PC-3 (cell line): Measurements from ENCODE around the gene PCDHA13. TPM values are rescaled to one million over a fixed set of nuclear protein-coding genes. Genes with fewer than 3 reads are reported as not detected.
"Not testable (repeated sequence)": the region's sequence is repeated elsewhere in the genome, so short reads cannot be mapped to it uniquely, and the experiment has no call there.

Source experiments
- ATAC-seq: fragments of 200-7000 bp; cut with Tn5 transposase; 2 replicates; pipeline ENCODE4 v1.9.1; 2020; ENCODE audit warnings: mild to moderate bottlenecking, moderate library complexity
- BruUV-seq: library from RNA; stranded (reverse); fragments of 400-500 nt; replicated peaks from 2 replicates; lab custom pipeline; 2021; lab: Mats Ljungman, UMichigan
- CTCF ChIA-PET: fragments of 300-600 bp; sonication (Branson Sonifier 250); formaldehyde crosslinking; loops from one replicate; lab custom pipeline; 2022; ENCODE audit warnings: antibody characterized with exemption; lab: Charles Lee
- POLR2A ChIA-PET: fragments of 300-600 bp; sonication (Branson Sonifier 250); formaldehyde crosslinking; loops from one replicate; lab custom pipeline; 2022; ENCODE audit warnings: antibody characterized with exemption; ENCODE audit not compliant: unreplicated experiment; lab: Charles Lee
- DNase-seq: peaks from one replicate; pipeline ENCODE4 v3.0.0-alpha.2; 2015
- H2AFZ ChIP-seq: fragments of 300-600 bp; sonication (generic); 2 replicates; pipeline ENCODE4 v1.6.0; 2016; ENCODE audit warnings: antibody characterized with exemption, low read length
- H3F3A ChIP-seq: fragments of 300-600 bp; sonication (generic); one replicate; pipeline ENCODE4 v1.6.0; 2017; ENCODE audit warnings: antibody characterized with exemption, low read length, control low read depth, mild to moderate bottlenecking; ENCODE audit not compliant: unreplicated experiment
- H3K27ac ChIP-seq: fragments of 300-600 bp; sonication (generic); 2 replicates; pipeline ENCODE4 v1.5.1; 2016; ENCODE audit warnings: mild to moderate bottlenecking, low read length
- H3K27me3 ChIP-seq: fragments of 300-600 bp; sonication (generic); 2 replicates; pipeline ENCODE4 v1.6.1; 2016; ENCODE audit warnings: low read length, mixed read lengths
- H3K36me3 ChIP-seq: fragments of 300-600 bp; sonication (generic); 2 replicates; pipeline ENCODE4 v1.6.1; 2016; ENCODE audit warnings: low read depth, mixed run types, low read length, mixed read lengths
- H3K4me1 ChIP-seq: fragments of 300-600 bp; sonication (generic); 2 replicates; pipeline ENCODE4 v1.5.1; 2016; ENCODE audit warnings: low read length; ENCODE audit not compliant: insufficient read depth
- H3K4me2 ChIP-seq: fragments of 300-600 bp; sonication (generic); 2 replicates; pipeline ENCODE4 v1.6.0; 2016; ENCODE audit warnings: low read length
- H3K4me3 ChIP-seq: fragments of 300-600 bp; sonication (generic); 2 replicates; pipeline ENCODE4 v1.5.1; 2016; ENCODE audit warnings: mild to moderate bottlenecking, low read length, mixed read lengths
- H3K79me2 ChIP-seq: fragments of 300-600 bp; sonication (generic); 2 replicates; pipeline ENCODE4 v1.6.1; 2017; ENCODE audit warnings: low read length, mixed read lengths
- H3K9ac ChIP-seq: fragments of 300-600 bp; sonication (generic); 2 replicates; pipeline ENCODE4 v1.6.0; 2016; ENCODE audit warnings: mild to moderate bottlenecking, low read length
- H3K9me2 ChIP-seq: fragments of 300-600 bp; sonication (generic); replicated peaks from 2 replicates; pipeline ENCODE4 v1.6.1; 2016; ENCODE audit warnings: mixed run types, low read length, mixed read lengths
- H3K9me3 ChIP-seq: fragments of 300-600 bp; sonication (generic); 2 replicates; pipeline ENCODE4 v1.6.1; 2016; ENCODE audit warnings: low read length, mixed read lengths
- H4K20me1 ChIP-seq: fragments of 300-600 bp; sonication (generic); 2 replicates; pipeline ENCODE4 v1.6.1; 2016; ENCODE audit warnings: low read length, mixed read lengths
- EZH2 ChIP-seq: fragments of 300-600 bp; sonication (generic); IDR thresholded peaks from one replicate; pipeline ENCODE4 v1.6.1; 2017; ENCODE audit warnings: antibody characterized with exemption, mild to moderate bottlenecking, low read length; ENCODE audit not compliant: unreplicated experiment
- EZH2phosphoT487 ChIP-seq: fragments of 300-600 bp; sonication (generic); IDR thresholded peaks from 2 replicates; pipeline ENCODE4 v1.6.1; 2018; ENCODE audit warnings: mild to moderate bottlenecking, antibody characterized with exemption, low read length, borderline replicate concordance
- intact Hi-C: fragments of 100-400 bp; cut with micrococcal nuclease; formaldehyde crosslinking; loops from 2 replicates; pipeline ENCODE4 v1.9.0; 2023
- total RNA-seq: library from RNA; depleted of rRNA; stranded (reverse); fragments of >200 nt; gene quantifications from 2 replicates; pipeline ENCODE4 v1.2.3, GENCODE V29; 2014
- TF ChIP-seq, protein P1 (sequence below): fragments of 300-600 bp; sonication (generic); conservative IDR thresholded peaks from 2 replicates; pipeline ENCODE4 v1.5.1; 2017; ENCODE audit warnings: antibody characterized with exemption, low read depth, mild to moderate bottlenecking, low read length

The PCDHA13 gene
- total RNA-seq, 1 experiment from 2014 or later = 3.2 TPM

DNA sequence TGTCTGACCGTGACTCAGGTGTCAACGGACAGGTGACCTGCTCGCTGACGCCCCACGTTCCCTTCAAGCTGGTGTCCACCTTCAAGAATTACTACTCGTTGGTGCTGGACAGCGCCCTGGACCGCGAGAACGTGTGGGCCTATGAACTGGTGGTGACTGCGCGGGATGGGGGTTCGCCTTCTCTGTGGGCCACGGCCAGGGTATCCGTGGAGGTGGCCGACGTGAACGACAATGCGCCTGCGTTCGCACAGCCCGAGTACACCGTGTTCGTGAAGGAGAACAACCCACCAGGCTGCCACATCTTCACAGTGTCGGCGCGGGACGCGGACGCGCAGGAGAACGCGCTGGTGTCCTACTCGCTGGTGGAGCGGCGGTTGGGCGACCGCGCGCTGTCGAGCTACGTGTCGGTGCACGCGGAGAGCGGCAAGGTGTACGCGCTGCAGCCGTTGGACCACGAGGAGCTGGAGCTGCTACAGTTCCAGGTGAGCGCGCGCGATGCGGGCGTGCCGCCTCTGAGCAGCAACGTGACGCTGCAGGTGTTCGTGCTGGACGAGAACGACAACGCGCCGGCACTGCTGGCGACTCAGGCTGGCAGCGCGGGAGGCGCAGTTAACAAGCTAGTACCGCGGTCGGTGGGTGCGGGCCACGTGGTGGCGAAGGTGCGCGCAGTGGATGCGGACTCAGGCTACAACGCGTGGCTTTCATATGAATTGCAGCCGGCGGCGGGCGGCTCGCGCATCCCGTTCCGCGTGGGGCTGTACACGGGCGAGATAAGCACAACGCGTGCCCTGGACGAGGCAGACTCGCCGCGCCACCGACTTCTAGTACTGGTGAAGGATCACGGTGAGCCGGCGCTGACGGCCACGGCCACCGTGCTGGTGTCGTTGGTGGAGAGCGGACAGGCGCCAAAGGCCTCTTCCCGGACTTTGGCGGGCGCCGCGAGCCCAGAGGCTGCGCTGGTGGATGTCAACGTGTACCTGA is 11.4 kb upstream of the PCDHA13 start:
- H3K4me2 ChIP-seq = no peak overlapping the region
- no peak for DNase-seq
- CTCF ChIA-PET = no interaction called here
- TF ChIP-seq EZH2 (no peak), EZH2phosphoT487 (no peak)
- TF ChIP-seq, protein P1, sequence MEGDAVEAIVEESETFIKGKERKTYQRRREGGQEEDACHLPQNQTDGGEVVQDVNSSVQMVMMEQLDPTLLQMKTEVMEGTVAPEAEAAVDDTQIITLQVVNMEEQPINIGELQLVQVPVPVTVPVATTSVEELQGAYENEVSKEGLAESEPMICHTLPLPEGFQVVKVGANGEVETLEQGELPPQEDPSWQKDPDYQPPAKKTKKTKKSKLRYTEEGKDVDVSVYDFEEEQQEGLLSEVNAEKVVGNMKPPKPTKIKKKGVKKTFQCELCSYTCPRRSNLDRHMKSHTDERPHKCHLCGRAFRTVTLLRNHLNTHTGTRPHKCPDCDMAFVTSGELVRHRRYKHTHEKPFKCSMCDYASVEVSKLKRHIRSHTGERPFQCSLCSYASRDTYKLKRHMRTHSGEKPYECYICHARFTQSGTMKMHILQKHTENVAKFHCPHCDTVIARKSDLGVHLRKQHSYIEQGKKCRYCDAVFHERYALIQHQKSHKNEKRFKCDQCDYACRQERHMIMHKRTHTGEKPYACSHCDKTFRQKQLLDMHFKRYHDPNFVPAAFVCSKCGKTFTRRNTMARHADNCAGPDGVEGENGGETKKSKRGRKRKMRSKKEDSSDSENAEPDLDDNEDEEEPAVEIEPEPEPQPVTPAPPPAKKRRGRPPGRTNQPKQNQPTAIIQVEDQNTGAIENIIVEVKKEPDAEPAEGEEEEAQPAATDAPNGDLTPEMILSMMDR = no peak
- intact Hi-C loops = no loop called here
- H3K36me3 ChIP-seq = no peaks in the 10 kb centered on the region; the same call in 1 of the 2 replicates
- H2AFZ ChIP-seq = no peak overlapping the region
- no peaks in the 10 kb centered on the region for H4K20me1 ChIP-seq
- peaks cover 14% of the 10 kb centered on the region for H3K4me1 ChIP-seq
- no peak overlapping the region for H3K9ac ChIP-seq
- H3F3A ChIP-seq = no peaks in the 10 kb centered on the region
- H3K27ac ChIP-seq = no peak overlapping the region
- no peak overlapping the region for H3K4me3 ChIP-seq
- no peaks in the 10 kb centered on the region for H3K27me3 ChIP-seq
- no peaks in the 10 kb centered on the region for H3K9me3 ChIP-seq
- no peak for ATAC-seq
- no TSS peak for BruUV-seq
- H3K79me2 ChIP-seq = 0 out of 2 replicates have a peak, but pooled peaks cover 9% of the 10 kb centered on the region
- H3K9me2 ChIP-seq = no peaks in the 10 kb centered on the region
- POLR2A ChIA-PET = no interaction called here

DNA sequence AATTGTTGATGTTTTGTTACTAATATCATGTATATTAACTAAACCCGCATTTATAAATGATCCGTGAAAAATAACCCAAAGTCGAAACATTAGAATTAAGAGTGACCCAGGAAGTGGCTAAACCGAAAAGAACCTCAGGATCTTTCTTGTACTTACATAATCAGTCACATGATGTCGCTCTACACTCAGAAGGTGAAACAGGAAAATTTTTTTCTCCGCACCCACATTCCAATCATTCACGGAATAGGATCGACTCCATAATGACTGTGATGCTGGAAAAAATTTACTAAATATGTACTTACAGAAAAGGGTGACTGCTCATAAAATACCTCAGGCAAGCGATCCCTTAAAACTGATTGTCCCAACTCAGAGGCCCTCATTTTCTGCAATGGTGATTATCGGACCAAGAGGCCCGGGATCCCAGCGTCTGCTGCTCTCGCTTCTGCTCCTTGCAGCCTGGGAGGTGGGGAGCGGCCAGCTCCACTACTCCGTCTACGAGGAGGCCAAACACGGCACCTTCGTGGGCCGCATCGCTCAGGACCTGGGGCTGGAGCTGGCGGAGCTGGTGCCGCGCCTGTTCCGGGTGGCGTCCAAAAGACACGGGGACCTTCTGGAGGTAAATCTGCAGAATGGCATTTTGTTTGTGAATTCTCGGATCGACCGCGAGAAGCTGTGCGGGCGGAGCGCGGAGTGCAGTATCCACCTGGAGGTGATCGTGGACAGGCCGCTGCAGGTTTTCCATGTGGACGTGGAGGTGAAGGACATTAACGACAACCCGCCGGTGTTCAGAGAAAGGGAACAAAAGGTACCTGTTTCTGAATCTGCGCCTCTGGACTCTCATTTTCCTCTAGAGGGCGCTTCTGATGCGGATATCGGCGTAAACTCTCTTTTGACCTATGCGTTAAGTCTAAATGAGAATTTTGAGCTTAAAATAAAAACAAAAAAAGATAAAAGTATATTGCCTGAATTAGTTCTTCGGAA is 6.5 kb upstream of the PCDHA13 start, which contains the start of gene PCDHA12:
Gene PCDHA12 (plus strand): TSS at position 224 of the 981 bp plus-strand sequence. CDS start 165 bp downstream, at position 389.
- ATAC-seq = peak; percentile 80
- Histone ChIP-seq H3K27ac (peak within 1 kb of the TSS; percentile 42; the same call in 1 of the 2 replicates), H3K4me2 (peak within 1 kb of the TSS; percentile 89), H3K27me3 (no peaks in the 10 kb centered on the region), H3K79me2 (peaks cover 9% of the 10 kb centered on the region; the same call in 1 of the 2 replicates), H3K9ac (peak within 1 kb of the TSS; percentile 70), H3K9me3 (no peaks in the 10 kb centered on the region), H3K4me3 (peak within 1 kb of the TSS; percentile 86), H3F3A (no peaks in the 10 kb centered on the region), H3K36me3 (no peaks in the 10 kb centered on the region), H2AFZ (peak within 1 kb of the TSS; percentile 96), H4K20me1 (no peaks in the 10 kb centered on the region), H3K9me2 (no peaks in the 10 kb centered on the region), H3K4me1 (peaks cover 14% of the 10 kb centered on the region)
- ChIA-PET POLR2A (interaction anchor here (0.7 kb wide), 1 partner anchor 52 kb away, joined by 3 read pairs; no protein-coding TSS in a partner anchor), CTCF (interaction anchor here (0.5 to 1.4 kb wide), 3 partner anchors 34 to 165 kb away, joined by 4 to 17 read pairs (median 4); partner anchors contain the start of gene PCDHAC2)
- BruUV-seq = TSS peak; percentile 87
- TF ChIP-seq EZH2phosphoT487 = no peak
- TF ChIP-seq, protein P1 = peak; percentile 67
- TF ChIP-seq EZH2 = no peak
- DNase-seq = peak; percentile 82
- intact Hi-C loops = loop anchor here (1.0 to 2.0 kb wide), 4 partner anchors 34 to 165 kb away; partner anchors contain the start of genes PCDHA4, PCDHA8 and PCDHAC1

DNA sequence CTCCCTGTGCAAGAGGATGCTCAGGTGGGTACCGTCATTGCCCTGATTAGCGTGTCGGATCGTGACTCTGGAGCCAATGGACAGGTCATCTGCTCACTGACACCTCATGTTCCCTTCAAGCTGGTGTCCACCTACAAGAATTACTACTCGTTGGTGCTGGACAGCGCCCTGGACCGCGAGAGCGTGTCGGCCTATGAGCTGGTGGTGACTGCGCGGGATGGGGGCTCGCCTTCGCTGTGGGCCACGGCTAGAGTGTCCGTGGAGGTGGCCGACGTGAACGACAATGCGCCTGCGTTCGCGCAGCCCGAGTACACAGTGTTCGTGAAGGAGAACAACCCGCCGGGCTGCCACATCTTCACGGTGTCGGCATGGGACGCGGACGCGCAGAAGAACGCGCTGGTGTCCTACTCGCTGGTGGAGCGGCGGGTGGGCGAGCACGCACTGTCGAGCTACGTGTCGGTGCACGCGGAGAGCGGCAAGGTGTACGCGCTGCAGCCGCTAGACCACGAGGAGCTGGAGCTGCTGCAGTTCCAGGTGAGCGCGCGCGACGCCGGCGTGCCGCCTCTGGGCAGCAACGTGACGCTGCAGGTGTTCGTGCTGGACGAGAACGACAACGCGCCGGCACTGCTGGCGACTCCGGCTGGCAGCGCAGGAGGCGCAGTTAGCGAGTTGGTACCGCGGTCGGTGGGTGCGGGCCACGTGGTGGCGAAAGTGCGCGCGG is 5.2 kb upstream of the PCDHA13 start:
- Histone ChIP-seq H3K4me1 (peaks cover 22% of the 10 kb centered on the region), H3K4me2 (0 out of 2 replicates have a peak overlapping the region, but pooled peaks have one; percentile 89)
- CTCF ChIA-PET, H3K36me3 ChIP-seq, DNase-seq, H3K9ac ChIP-seq, BruUV-seq, H4K20me1 ChIP-seq, H3F3A ChIP-seq, H3K4me3 ChIP-seq, H3K9me3 ChIP-seq, H3K79me2 ChIP-seq, ATAC-seq, H3K27ac ChIP-seq, intact Hi-C loops, H3K27me3 ChIP-seq, H2AFZ ChIP-seq, H3K9me2 ChIP-seq, POLR2A ChIA-PET: not testable (repeated sequence)
